WTC11 (cell line): ENCODE measurements around the gene PHPT1.
"Not testable (repeated sequence)": the region's sequence is repeated elsewhere in the genome, so short reads cannot be mapped to it uniquely, and the experiment has no call there.

Experiments used
- CREM ChIP-seq: sonication (generic); formaldehyde crosslinking; IDR thresholded peaks from 2 replicates; pipeline ENCODE4 v1.8.1; 2022; ENCODE audit warnings: mild to moderate bottlenecking, missing genetic modification reagents, moderate library complexity
- CTCF ChIP-seq: fragments of 200-600 bp; IDR thresholded peaks from 2 replicates; pipeline ENCODE4 v1.8.0; 2022; ENCODE audit warnings: antibody characterized with exemption
- ETV6 ChIP-seq: sonication (generic); formaldehyde crosslinking; IDR thresholded peaks from 2 replicates; pipeline ENCODE4 v1.8.1; 2022; ENCODE audit warnings: mild to moderate bottlenecking, missing genetic modification reagents
- PREB ChIP-seq: sonication (generic); formaldehyde crosslinking; IDR thresholded peaks from 2 replicates; pipeline ENCODE4 v1.8.1; 2022; ENCODE audit warnings: mild to moderate bottlenecking, missing genetic modification reagents, moderate library complexity, borderline replicate concordance
- SMAD3 ChIP-seq: sonication (generic); formaldehyde crosslinking; IDR thresholded peaks from 2 replicates; pipeline ENCODE4 v1.8.0; 2022; ENCODE audit warnings: missing genetic modification reagents, mild to moderate bottlenecking, borderline replicate concordance
- SMAD4 ChIP-seq: sonication (generic); formaldehyde crosslinking; IDR thresholded peaks from 2 replicates; pipeline ENCODE4 v1.8.0; 2022; ENCODE audit warnings: mild to moderate bottlenecking, missing genetic modification reagents
- TP53 ChIP-seq: sonication (generic); formaldehyde crosslinking; IDR thresholded peaks from 2 replicates; pipeline ENCODE4 v1.8.1; 2023; ENCODE audit warnings: mild to moderate bottlenecking, missing genetic modification reagents
- ZNF263 ChIP-seq: sonication (generic); formaldehyde crosslinking; IDR thresholded peaks from 2 replicates; pipeline ENCODE4 v1.8.1; 2022; ENCODE audit warnings: low read depth, mild to moderate bottlenecking, moderate library complexity, missing genetic modification reagents
- ZNF416 ChIP-seq: fragments of 250-450 bp; sonication (Bioruptor Pico); IDR thresholded peaks from 2 replicates; pipeline ENCODE4 v1.9.0; 2021; ENCODE audit warnings: mild to moderate bottlenecking, inconsistent platforms

GRCh38 chr9:136833381-136834048, 15.7 kb upstream of the PHPT1 start:
- TF ChIP-seq TP53 (CRISPR knock-in tag); CREM (CRISPR knock-in tag); CTCF; ZNF263 (CRISPR knock-in tag); ZNF416 (CRISPR knock-in tag); PREB (CRISPR knock-in tag); ETV6 (CRISPR knock-in tag); SMAD4 (CRISPR knock-in tag); SMAD3: not testable (repeated sequence)
